Forelimb muscle (tissue), 1 donor: ENCODE results near the gene PELI2. TPM values are rescaled to one million over a fixed set of nuclear protein-coding genes. Genes with fewer than 3 reads are reported as not detected.

Experiments used
- DNase-seq: peaks from one replicate; pipeline ENCODE4 v3.0.0-alpha.2; 2013; ENCODE audit warnings: low read depth
- polyA plus RNA-seq: library from polyadenylated mRNA; unstranded; fragments of 120-200 nt; gene quantifications from one replicate; pipeline ENCODE4 v1.2.1, GENCODE V29; 2013; ENCODE audit not compliant: insufficient read length

PELI2 gene
- polyA plus RNA-seq, 1 donor = 3.7 TPM

GRCh38 chr14:56119201-56119981 lies 1.2 kb downstream of the PELI2 start:
- DNase-seq = peak; percentile 19

GRCh38 chr14:56120091-56120691 lies 2.0 kb downstream of the PELI2 start:
- no peak for DNase-seq

- DNase-seq = no peak
Observed at GRCh38 chr14:56121816-56122215, 3.6 kb downstream of the PELI2 start.

GRCh38 chr14:56122301-56122700 lies 4.1 kb downstream of the PELI2 start:
- DNase-seq = no peak

GRCh38 chr14:56124327-56124726 lies 6.1 kb downstream of the PELI2 start:
- no peak for DNase-seq

GRCh38 chr14:56125772-56126636 lies 7.8 kb downstream of the PELI2 start:
- DNase-seq = no peak

GRCh38 chr14:56126637-56126913 lies 8.4 kb downstream of the PELI2 start:
- no peak for DNase-seq

- DNase-seq = no peak
Observed at GRCh38 chr14:56127156-56127555, 8.9 kb downstream of the PELI2 start.

- DNase-seq = no peak
Observed at GRCh38 chr14:56129092-56129491, 10.9 kb downstream of the PELI2 start.

- DNase-seq = no peak
Observed at GRCh38 chr14:56129933-56130332, 11.7 kb downstream of the PELI2 start.

GRCh38 chr14:56131004-56131864 lies 13.0 kb downstream of the PELI2 start:
- DNase-seq = no peak

- DNase-seq = no peak
Observed at GRCh38 chr14:56131865-56132833, 13.9 kb downstream of the PELI2 start.

GRCh38 chr14:56133547-56133946 lies 15.3 kb downstream of the PELI2 start:
- no peak for DNase-seq

- no peak for DNase-seq
Observed at GRCh38 chr14:56135001-56135400, 16.8 kb downstream of the PELI2 start.

GRCh38 chr14:56135668-56136067 lies 17.5 kb downstream of the PELI2 start:
- no peak for DNase-seq

- DNase-seq = no peak
Observed at GRCh38 chr14:56136571-56137452, 18.6 kb downstream of the PELI2 start.

- DNase-seq = no peak
Observed at GRCh38 chr14:56137453-56137807, 19.2 kb downstream of the PELI2 start.

- DNase-seq = no peak
Observed at GRCh38 chr14:56137849-56138248, 19.6 kb downstream of the PELI2 start.

GRCh38 chr14:56138928-56139327 lies 20.7 kb downstream of the PELI2 start:
- no peak for DNase-seq

GRCh38 chr14:56142314-56142713 lies 24.1 kb downstream of the PELI2 start:
- no peak for DNase-seq
